Measurements from ENCODE around the gene SPOCD1. TPM values are rescaled to one million over a fixed set of nuclear protein-coding genes. Genes with fewer than 3 reads are reported as not detected.

Gene SPOCD1
- total and polyA plus RNA-seq, 4 donors, result under 0.01 to 0.19 (median 0.12) TPM; not detected in 1

GRCh38 chr1:31798433-31799195, 17.2 kb downstream of the SPOCD1 start:
- Histone ChIP-seq H3K9me3 (ENCODE audit: control insufficient read depth in 4 of 4, low read length in 3 of 4) (no peaks in the 10 kb centered on the region), H3K36me3 (ENCODE audit: control insufficient read depth in 4 of 4, insufficient read depth in 3 of 4, low read depth in 1 of 4, low read length in 3 of 4) (no peaks in the 10 kb centered on the region), H3K27me3 (ENCODE audit: control insufficient read depth in 4 of 4, insufficient read depth in 4 of 4, low read length in 3 of 4) (peaks cover 0 to 4% (median 1%) of the 10 kb centered on the region in 4 donors), H3K4me3 (ENCODE audit: low read depth in 1 of 3, low read length in 3 of 3) (no peak overlapping the region), H3K27ac (ENCODE audit: low read depth in 1 of 2, low read length in 2 of 2) (no peak overlapping the region), H3K9ac (ENCODE audit: low read depth in 1 of 2, low read length in 2 of 2) (no peak overlapping the region), H3K4me1 (ENCODE audit: control insufficient read depth in 4 of 4, insufficient read depth in 4 of 4, low read length in 3 of 4) (no peaks in the 10 kb centered on the region)
- peak; percentile 29 for DNase-seq (ENCODE audit: low spot score)
- WGBS, result 64% methylated on average over 17 of the region's 17 CpGs
- TF ChIP-seq FOXA1 (IDR thresholded peaks at IDR 0.05) (no peak), SP1 (IDR thresholded peaks at IDR 0.05) (no peak), HNF4G (IDR thresholded peaks at IDR 0.05) (no peak), MAX (IDR thresholded peaks at IDR 0.05) (no peak), YY1 (IDR thresholded peaks at IDR 0.05) (no peak), CTCF (IDR thresholded peaks at IDR 0.05; ENCODE audit: low read depth, low read length, missing input control) (no peak), JUND (IDR thresholded peaks at IDR 0.05) (no peak), TAF1 (conservative IDR thresholded peaks at IDR 0.05) (no peak), RXRA (IDR thresholded peaks at IDR 0.05) (no peak), FOXA2 (IDR thresholded peaks at IDR 0.05) (no peak), ZBTB33 (IDR thresholded peaks at IDR 0.05) (no peak)
- TF ChIP-seq, protein P1, sequence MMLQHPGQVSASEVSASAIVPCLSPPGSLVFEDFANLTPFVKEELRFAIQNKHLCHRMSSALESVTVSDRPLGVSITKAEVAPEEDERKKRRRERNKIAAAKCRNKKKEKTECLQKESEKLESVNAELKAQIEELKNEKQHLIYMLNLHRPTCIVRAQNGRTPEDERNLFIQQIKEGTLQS (IDR thresholded peaks at IDR 0.05), result no peak

DNA sequence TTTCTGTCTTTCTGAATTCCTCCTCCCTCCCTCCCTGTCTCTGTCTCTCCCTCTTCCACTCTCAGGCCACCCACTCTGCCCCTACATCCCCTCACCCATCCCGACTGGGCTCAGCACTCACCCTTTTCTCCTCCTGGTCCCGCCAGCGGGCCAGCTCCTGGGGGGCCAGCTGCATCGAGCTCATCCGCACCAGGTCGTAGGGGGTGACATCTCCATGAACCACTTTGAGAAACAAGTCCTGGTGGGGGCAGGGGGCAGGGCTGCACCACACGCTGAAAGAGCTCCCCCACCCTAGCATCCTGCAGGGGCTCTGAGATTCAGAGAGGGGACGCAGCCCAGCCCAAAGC, 17.8 kb downstream of the SPOCD1 start:
- peaks cover 0 to 4% (median 1%) of the 10 kb centered on the region in 4 donors for H3K27me3 ChIP-seq (ENCODE audit: control insufficient read depth in 4 of 4, insufficient read depth in 4 of 4, low read length in 3 of 4)
- H3K4me3 ChIP-seq (ENCODE audit: low read depth in 1 of 3, low read length in 3 of 3), result no peak overlapping the region
- TF ChIP-seq YY1 (IDR thresholded peaks at IDR 0.05) (no peak), JUND (IDR thresholded peaks at IDR 0.05) (no peak)
- TF ChIP-seq, protein P1 (IDR thresholded peaks at IDR 0.05), result no peak
- no peak overlapping the region for H3K9ac ChIP-seq (ENCODE audit: low read depth in 1 of 2, low read length in 2 of 2)
- peak; percentile 30 for DNase-seq (ENCODE audit: low spot score)
- no peaks in the 10 kb centered on the region for H3K36me3 ChIP-seq (ENCODE audit: control insufficient read depth in 4 of 4, insufficient read depth in 3 of 4, low read depth in 1 of 4, low read length in 3 of 4)
- H3K9me3 ChIP-seq (ENCODE audit: control insufficient read depth in 4 of 4, low read length in 3 of 4), result no peaks in the 10 kb centered on the region
- 65% methylated on average over 8 of the region's 8 CpGs for WGBS
- H3K4me1 ChIP-seq (ENCODE audit: control insufficient read depth in 4 of 4, insufficient read depth in 4 of 4, low read length in 3 of 4), result no peaks in the 10 kb centered on the region
- no peak overlapping the region for H3K27ac ChIP-seq (ENCODE audit: low read depth in 1 of 2, low read length in 2 of 2)

DNA sequence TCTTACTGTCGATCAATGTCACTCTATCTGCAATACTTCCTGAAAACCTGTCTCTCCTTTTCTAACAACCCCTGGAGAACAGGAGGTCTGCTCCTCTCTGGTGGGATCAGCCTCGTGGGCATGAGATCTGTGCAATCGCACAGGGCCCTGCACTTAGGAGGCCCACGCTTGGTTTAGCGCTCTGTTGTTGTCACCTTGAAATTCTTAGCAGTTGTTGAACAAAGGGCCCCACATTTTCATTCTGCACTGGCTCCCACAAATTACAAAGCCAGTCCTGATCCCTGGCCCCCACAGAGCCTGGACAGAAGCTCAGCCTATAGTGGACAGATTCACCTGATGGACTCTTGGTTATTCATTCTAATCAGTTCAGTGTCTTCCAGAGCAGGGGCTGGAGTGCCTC, 18.6 kb downstream of the SPOCD1 start:
- no peaks in the 10 kb centered on the region for H3K36me3 ChIP-seq (ENCODE audit: control insufficient read depth in 4 of 4, insufficient read depth in 3 of 4, low read depth in 1 of 4, low read length in 3 of 4)
- no peaks in the 10 kb centered on the region for H3K9me3 ChIP-seq (ENCODE audit: control insufficient read depth in 4 of 4, low read length in 3 of 4)
- H3K27ac ChIP-seq (ENCODE audit: low read depth in 1 of 2, low read length in 2 of 2), result no peak overlapping the region
- peak; percentile 28 for DNase-seq (ENCODE audit: low spot score)
- no peak overlapping the region for H3K9ac ChIP-seq (ENCODE audit: low read depth in 1 of 2, low read length in 2 of 2)
- H3K4me1 ChIP-seq (ENCODE audit: control insufficient read depth in 4 of 4, insufficient read depth in 4 of 4, low read length in 3 of 4), result no peaks in the 10 kb centered on the region
- TF ChIP-seq EGR1 (IDR thresholded peaks at IDR 0.05; ENCODE audit: low read depth in 2 of 2), result no peak
- TF ChIP-seq RAD21 (IDR thresholded peaks at IDR 0.05), result no peak
- TF ChIP-seq FOXA1 (IDR thresholded peaks at IDR 0.05), result no peak
- no peak for TF ChIP-seq REST (IDR thresholded peaks at IDR 0.05)
- WGBS, result 86% methylated on average over 5 of the region's 5 CpGs
- no peak overlapping the region for H3K4me3 ChIP-seq (ENCODE audit: low read depth in 1 of 3, low read length in 3 of 3)
- H3K27me3 ChIP-seq (ENCODE audit: control insufficient read depth in 4 of 4, insufficient read depth in 4 of 4, low read length in 3 of 4), result peaks cover 0 to 4% (median 1%) of the 10 kb centered on the region in 4 donors

All from liver (tissue), 9 donors.